GM23338 (cell line): Measurements from ENCODE around the gene FARP1. TPM values are rescaled to one million over a fixed set of nuclear protein-coding genes. Genes with fewer than 3 reads are reported as not detected.
A peak's percentile ranks its signal among the peaks of the same experiment; 100 is the strongest.

Experiments used
- ATAC-seq: fragments of 200-7000 bp; cut with Tn5 transposase; 3 replicates; pipeline ENCODE4 v1.9.1; 2020
- DNase-seq: peaks from one replicate; pipeline ENCODE4 v3.0.0-alpha.2; 2015; ENCODE audit warnings: low spot score
- H2AFZ ChIP-seq: fragments of 200-600 bp; sonication (generic); 2 replicates; pipeline ENCODE4 v1.8.0; 2016; ENCODE audit warnings: antibody characterized with exemption, mild to moderate bottlenecking, moderate library complexity
- H3F3A ChIP-seq: fragments of 200-600 bp; sonication (generic); replicated peaks from 2 replicates; pipeline ENCODE4 v1.8.0; 2017; ENCODE audit warnings: antibody characterized with exemption, mixed run types, low read depth
- H3K27ac ChIP-seq: fragments of 200-600 bp; sonication (generic); 2 replicates; pipeline ENCODE4 v1.6.1; 2016; ENCODE audit warnings: low read depth
- H3K27me3 ChIP-seq: fragments of 200-600 bp; sonication (generic); 2 replicates; pipeline ENCODE4 v1.8.0; 2016; ENCODE audit warnings: mild to moderate bottlenecking, mixed run types, moderate library complexity; ENCODE audit not compliant: insufficient read depth
- H3K36me3 ChIP-seq: fragments of 200-600 bp; sonication (generic); 2 replicates; pipeline ENCODE4 v1.8.0; 2016; ENCODE audit warnings: mild to moderate bottlenecking; ENCODE audit not compliant: insufficient read depth
- H3K4me1 ChIP-seq: fragments of 200-600 bp; sonication (generic); 2 replicates; pipeline ENCODE4 v1.8.0; 2016; ENCODE audit warnings: mild to moderate bottlenecking, moderate library complexity; ENCODE audit not compliant: insufficient read depth
- H3K4me2 ChIP-seq: fragments of 200-600 bp; sonication (generic); 2 replicates; pipeline ENCODE4 v1.7.1; 2017; ENCODE audit warnings: mixed run types
- H3K4me3 ChIP-seq: fragments of 200-600 bp; sonication (generic); 2 replicates; pipeline ENCODE4 v1.6.1; 2016; ENCODE audit warnings: mixed run types
- H3K79me2 ChIP-seq: fragments of 200-600 bp; sonication (generic); replicated peaks from 2 replicates; pipeline ENCODE4 v1.8.0; 2017; ENCODE audit warnings: mild to moderate bottlenecking; ENCODE audit not compliant: insufficient read depth
- H3K9me2 ChIP-seq: fragments of 200-600 bp; sonication (generic); 2 replicates; pipeline ENCODE4 v1.8.0; 2017; ENCODE audit not compliant: insufficient read depth
- H4K20me1 ChIP-seq: fragments of 200-600 bp; sonication (generic); replicated peaks from 2 replicates; pipeline ENCODE4 v1.8.0; 2017; ENCODE audit warnings: mild to moderate bottlenecking; ENCODE audit not compliant: insufficient read depth
- H3K27ac Mint-ChIP-seq: 2 replicates; pipeline ENCODE4 v1.8.0; 2020; ENCODE audit warnings: inconsistent platforms, mild to moderate bottlenecking, moderate library complexity, mixed read lengths
- H3K27me3 Mint-ChIP-seq: 3 replicates; pipeline ENCODE4 v1.8.0; 2022; ENCODE audit warnings: low read depth, mild to moderate bottlenecking, moderate library complexity, mixed read lengths, inconsistent platforms; ENCODE audit not compliant: insufficient read depth, poor library complexity
- H3K36me3 Mint-ChIP-seq: 3 replicates; pipeline ENCODE4 v1.8.0; 2021; ENCODE audit warnings: low read depth, mild to moderate bottlenecking, inconsistent platforms, moderate library complexity, mixed read lengths
- H3K4me1 Mint-ChIP-seq: 3 replicates; pipeline ENCODE4 v1.8.0; 2020; ENCODE audit warnings: mild to moderate bottlenecking, inconsistent platforms, mixed read lengths
- H3K4me3 Mint-ChIP-seq: 3 replicates; pipeline ENCODE4 v1.8.0; 2021; ENCODE audit warnings: moderate library complexity, mild to moderate bottlenecking, inconsistent platforms, mixed read lengths
- H3K9me3 Mint-ChIP-seq: 3 replicates; pipeline ENCODE4 v1.8.0; 2020; ENCODE audit warnings: moderate library complexity, mild to moderate bottlenecking, inconsistent platforms, mixed read lengths
- CREB1 ChIP-seq: fragments of 250-450 bp; sonication (Bioruptor Pico); IDR thresholded peaks from 2 replicates; pipeline ENCODE4 v1.5.0; 2020; ENCODE audit warnings: low read depth, mild to moderate bottlenecking, moderate library complexity
- EZH2 ChIP-seq: fragments of 200-600 bp; sonication (generic); IDR thresholded peaks from one replicate; pipeline ENCODE4 v1.8.0; 2017; ENCODE audit warnings: antibody characterized with exemption, mild to moderate bottlenecking, low read depth; ENCODE audit not compliant: unreplicated experiment
- EZH2phosphoT487 ChIP-seq: fragments of 200-600 bp; sonication (generic); IDR thresholded peaks from one replicate; pipeline ENCODE4 v1.8.1; 2018; ENCODE audit warnings: antibody characterized with exemption; ENCODE audit not compliant: unreplicated experiment
- JUNB ChIP-seq: IDR thresholded peaks from one replicate; pipeline ENCODE4 v1.6.1; 2016; ENCODE audit warnings: antibody characterized with exemption; ENCODE audit not compliant: unreplicated experiment
- NANOG ChIP-seq: IDR thresholded peaks from 2 replicates; pipeline ENCODE4 v1.6.1; 2016; ENCODE audit warnings: antibody characterized with exemption, borderline replicate concordance
- ZNF331 ChIP-seq: fragments of 250-450 bp; sonication (Bioruptor Pico); IDR thresholded peaks from 2 replicates; pipeline ENCODE4 v1.5.0; 2020; ENCODE audit warnings: low read depth, mild to moderate bottlenecking, moderate library complexity
- polyA plus RNA-seq: library from polyadenylated mRNA; unstranded; fragments of >200 nt; fragmentation: Nextera tagmentation; extraction: Ambion mirVana; gene quantifications from 2 replicates; pipeline ENCODE4 v1.2.1, GENCODE V29; 2016
- total RNA-seq: library from RNA; depleted of rRNA; stranded (reverse); fragments of >200 nt; shearing (Covaris generic); gene quantifications from 2 replicates; pipeline ENCODE4 v1.2.3, GENCODE V29; 2014
- TF ChIP-seq, protein P1 (sequence below): fragments of 250-450 bp; sonication (Bioruptor Pico); IDR thresholded peaks from 2 replicates; pipeline ENCODE4 v1.5.0; 2020; ENCODE audit warnings: mild to moderate bottlenecking, moderate library complexity
- TF ChIP-seq, protein P2 (sequence below): IDR thresholded peaks from one replicate; pipeline ENCODE4 v1.6.1; 2018; ENCODE audit warnings: antibody characterized with exemption; ENCODE audit not compliant: unreplicated experiment
- TF ChIP-seq, protein P3 (sequence below), 2 experiments: fragments of 200-600 bp in 1 of 2; sonication (generic) in 1 of 2; conservative IDR thresholded peaks; 2 replicates each; pipeline versions ENCODE4 v1.5.1 to v1.6.1; 2016 to 2017; ENCODE audit warnings: antibody characterized with exemption in 2 of 2, low read depth in 2 of 2, mild to moderate bottlenecking in 2 of 2, moderate library complexity in 1 of 2
- TF ChIP-seq, protein P4 (sequence below): IDR thresholded peaks from 2 replicates; pipeline ENCODE4 v1.6.1; 2016; ENCODE audit warnings: antibody characterized with exemption

FARP1 gene
- total and polyA plus RNA-seq, 2 experiments from 2014 or later: 53.6 to 82.5 TPM

DNA sequence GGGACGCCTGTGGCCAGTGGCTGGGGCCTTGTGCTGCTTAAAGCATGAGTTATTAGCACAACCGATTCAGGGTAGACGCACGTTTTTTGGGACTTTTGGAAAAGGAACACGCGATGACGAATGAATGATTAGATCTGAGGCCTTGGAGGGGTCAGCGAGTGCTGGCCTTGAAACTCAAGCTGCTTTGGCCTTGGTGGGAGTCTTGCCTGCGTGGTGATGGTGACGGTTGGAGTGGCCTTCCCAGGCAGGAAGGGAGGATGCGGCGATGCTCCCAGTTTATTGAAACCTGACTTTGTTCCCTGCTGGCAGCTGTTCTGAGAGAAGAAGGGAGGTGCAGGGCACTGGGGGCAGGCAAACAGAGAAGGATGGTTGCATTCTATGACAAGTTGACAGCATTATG, 97.2 kb downstream of the FARP1 start (continued):
- TF ChIP-seq, protein P1, sequence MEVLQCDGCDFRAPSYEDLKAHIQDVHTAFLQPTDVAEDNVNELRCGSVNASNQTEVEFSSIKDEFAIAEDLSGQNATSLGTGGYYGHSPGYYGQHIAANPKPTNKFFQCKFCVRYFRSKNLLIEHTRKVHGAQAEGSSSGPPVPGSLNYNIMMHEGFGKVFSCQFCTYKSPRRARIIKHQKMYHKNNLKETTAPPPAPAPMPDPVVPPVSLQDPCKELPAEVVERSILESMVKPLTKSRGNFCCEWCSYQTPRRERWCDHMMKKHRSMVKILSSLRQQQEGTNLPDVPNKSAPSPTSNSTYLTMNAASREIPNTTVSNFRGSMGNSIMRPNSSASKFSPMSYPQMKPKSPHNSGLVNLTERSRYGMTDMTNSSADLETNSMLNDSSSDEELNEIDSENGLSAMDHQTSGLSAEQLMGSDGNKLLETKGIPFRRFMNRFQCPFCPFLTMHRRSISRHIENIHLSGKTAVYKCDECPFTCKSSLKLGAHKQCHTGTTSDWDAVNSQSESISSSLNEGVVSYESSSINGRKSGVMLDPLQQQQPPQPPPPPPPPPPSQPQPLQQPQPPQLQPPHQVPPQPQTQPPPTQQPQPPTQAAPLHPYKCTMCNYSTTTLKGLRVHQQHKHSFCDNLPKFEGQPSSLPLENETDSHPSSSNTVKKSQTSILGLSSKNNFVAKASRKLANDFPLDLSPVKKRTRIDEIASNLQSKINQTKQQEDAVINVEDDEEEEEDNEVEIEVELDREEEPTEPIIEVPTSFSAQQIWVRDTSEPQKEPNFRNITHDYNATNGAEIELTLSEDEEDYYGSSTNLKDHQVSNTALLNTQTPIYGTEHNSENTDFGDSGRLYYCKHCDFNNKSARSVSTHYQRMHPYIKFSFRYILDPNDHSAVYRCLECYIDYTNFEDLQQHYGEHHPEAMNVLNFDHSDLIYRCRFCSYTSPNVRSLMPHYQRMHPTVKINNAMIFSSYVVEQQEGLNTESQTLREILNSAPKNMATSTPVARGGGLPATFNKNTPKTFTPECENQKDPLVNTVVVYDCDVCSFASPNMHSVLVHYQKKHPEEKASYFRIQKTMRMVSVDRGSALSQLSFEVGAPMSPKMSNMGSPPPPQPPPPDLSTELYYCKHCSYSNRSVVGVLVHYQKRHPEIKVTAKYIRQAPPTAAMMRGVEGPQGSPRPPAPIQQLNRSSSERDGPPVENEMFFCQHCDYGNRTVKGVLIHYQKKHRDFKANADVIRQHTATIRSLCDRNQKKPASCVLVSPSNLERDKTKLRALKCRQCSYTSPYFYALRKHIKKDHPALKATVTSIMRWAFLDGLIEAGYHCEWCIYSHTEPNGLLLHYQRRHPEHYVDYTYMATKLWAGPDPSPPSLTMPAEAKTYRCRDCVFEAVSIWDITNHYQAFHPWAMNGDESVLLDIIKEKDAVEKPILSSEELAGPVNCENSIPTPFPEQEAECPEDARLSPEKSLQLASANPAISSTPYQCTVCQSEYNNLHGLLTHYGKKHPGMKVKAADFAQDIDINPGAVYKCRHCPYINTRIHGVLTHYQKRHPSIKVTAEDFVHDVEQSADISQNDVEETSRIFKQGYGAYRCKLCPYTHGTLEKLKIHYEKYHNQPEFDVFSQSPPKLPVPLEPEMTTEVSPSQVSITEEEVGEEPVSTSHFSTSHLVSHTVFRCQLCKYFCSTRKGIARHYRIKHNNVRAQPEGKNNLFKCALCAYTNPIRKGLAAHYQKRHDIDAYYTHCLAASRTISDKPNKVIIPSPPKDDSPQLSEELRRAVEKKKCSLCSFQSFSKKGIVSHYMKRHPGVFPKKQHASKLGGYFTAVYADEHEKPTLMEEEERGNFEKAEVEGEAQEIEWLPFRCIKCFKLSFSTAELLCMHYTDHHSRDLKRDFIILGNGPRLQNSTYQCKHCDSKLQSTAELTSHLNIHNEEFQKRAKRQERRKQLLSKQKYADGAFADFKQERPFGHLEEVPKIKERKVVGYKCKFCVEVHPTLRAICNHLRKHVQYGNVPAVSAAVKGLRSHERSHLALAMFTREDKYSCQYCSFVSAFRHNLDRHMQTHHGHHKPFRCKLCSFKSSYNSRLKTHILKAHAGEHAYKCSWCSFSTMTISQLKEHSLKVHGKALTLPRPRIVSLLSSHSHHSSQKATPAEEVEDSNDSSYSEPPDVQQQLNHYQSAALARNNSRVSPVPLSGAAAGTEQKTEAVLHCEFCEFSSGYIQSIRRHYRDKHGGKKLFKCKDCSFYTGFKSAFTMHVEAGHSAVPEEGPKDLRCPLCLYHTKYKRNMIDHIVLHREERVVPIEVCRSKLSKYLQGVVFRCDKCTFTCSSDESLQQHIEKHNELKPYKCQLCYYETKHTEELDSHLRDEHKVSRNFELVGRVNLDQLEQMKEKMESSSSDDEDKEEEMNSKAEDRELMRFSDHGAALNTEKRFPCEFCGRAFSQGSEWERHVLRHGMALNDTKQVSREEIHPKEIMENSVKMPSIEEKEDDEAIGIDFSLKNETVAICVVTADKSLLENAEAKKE: no peak
- TF ChIP-seq NANOG (no peak), EZH2phosphoT487 (no peak)
- TF ChIP-seq, protein P2, sequence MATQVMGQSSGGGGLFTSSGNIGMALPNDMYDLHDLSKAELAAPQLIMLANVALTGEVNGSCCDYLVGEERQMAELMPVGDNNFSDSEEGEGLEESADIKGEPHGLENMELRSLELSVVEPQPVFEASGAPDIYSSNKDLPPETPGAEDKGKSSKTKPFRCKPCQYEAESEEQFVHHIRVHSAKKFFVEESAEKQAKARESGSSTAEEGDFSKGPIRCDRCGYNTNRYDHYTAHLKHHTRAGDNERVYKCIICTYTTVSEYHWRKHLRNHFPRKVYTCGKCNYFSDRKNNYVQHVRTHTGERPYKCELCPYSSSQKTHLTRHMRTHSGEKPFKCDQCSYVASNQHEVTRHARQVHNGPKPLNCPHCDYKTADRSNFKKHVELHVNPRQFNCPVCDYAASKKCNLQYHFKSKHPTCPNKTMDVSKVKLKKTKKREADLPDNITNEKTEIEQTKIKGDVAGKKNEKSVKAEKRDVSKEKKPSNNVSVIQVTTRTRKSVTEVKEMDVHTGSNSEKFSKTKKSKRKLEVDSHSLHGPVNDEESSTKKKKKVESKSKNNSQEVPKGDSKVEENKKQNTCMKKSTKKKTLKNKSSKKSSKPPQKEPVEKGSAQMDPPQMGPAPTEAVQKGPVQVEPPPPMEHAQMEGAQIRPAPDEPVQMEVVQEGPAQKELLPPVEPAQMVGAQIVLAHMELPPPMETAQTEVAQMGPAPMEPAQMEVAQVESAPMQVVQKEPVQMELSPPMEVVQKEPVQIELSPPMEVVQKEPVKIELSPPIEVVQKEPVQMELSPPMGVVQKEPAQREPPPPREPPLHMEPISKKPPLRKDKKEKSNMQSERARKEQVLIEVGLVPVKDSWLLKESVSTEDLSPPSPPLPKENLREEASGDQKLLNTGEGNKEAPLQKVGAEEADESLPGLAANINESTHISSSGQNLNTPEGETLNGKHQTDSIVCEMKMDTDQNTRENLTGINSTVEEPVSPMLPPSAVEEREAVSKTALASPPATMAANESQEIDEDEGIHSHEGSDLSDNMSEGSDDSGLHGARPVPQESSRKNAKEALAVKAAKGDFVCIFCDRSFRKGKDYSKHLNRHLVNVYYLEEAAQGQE: no peak

DNA sequence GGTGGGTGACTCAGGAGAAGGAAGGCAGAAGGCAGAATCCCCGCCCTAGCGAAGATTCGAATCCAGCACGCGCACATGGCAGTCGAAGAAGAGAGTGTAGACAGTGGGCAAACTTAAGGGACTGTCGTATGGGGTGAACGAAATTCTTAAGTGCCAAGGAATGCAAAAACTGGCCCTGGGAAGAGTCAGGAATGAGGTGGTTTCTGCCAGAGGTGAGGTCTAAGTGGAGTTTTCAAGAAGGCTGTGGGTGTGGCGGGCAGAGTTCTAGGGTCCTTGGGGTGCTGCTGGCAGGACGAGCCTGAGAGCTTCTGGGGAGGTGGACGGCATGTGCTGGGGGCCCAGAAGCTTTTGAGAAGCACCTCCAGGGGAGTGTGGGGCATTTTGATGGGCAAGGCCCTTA, 98.1 kb downstream of the FARP1 start:
- TF ChIP-seq, protein P3, sequence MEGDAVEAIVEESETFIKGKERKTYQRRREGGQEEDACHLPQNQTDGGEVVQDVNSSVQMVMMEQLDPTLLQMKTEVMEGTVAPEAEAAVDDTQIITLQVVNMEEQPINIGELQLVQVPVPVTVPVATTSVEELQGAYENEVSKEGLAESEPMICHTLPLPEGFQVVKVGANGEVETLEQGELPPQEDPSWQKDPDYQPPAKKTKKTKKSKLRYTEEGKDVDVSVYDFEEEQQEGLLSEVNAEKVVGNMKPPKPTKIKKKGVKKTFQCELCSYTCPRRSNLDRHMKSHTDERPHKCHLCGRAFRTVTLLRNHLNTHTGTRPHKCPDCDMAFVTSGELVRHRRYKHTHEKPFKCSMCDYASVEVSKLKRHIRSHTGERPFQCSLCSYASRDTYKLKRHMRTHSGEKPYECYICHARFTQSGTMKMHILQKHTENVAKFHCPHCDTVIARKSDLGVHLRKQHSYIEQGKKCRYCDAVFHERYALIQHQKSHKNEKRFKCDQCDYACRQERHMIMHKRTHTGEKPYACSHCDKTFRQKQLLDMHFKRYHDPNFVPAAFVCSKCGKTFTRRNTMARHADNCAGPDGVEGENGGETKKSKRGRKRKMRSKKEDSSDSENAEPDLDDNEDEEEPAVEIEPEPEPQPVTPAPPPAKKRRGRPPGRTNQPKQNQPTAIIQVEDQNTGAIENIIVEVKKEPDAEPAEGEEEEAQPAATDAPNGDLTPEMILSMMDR (conservative IDR thresholded peaks at IDR 0.05; ENCODE audit: low read depth in 2 of 2): no peak
- no peak for TF ChIP-seq EZH2
- no peak for TF ChIP-seq EZH2phosphoT487
- no peak for TF ChIP-seq ZNF331 (CRISPR knock-in tag)
- TF ChIP-seq CREB1: no peak
- TF ChIP-seq, protein P4, sequence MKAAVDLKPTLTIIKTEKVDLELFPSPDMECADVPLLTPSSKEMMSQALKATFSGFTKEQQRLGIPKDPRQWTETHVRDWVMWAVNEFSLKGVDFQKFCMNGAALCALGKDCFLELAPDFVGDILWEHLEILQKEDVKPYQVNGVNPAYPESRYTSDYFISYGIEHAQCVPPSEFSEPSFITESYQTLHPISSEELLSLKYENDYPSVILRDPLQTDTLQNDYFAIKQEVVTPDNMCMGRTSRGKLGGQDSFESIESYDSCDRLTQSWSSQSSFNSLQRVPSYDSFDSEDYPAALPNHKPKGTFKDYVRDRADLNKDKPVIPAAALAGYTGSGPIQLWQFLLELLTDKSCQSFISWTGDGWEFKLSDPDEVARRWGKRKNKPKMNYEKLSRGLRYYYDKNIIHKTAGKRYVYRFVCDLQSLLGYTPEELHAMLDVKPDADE: no peak
- TF ChIP-seq JUNB: no peak
- H3K9me2 ChIP-seq: no peaks in the 10 kb centered on the region
- H3K4me2 ChIP-seq: no peak overlapping the region
- no peaks in the 10 kb centered on the region for H3K36me3 ChIP-seq
- 0 out of 2 replicates have a peak overlapping the region, but pooled peaks have one; percentile 22 for H3K27ac ChIP-seq
- H3K27me3 ChIP-seq: no peaks in the 10 kb centered on the region
- H2AFZ ChIP-seq: no peak overlapping the region
- Mint-ChIP-seq H3K4me1 (peaks cover 37% of the 10 kb centered on the region), H3K27me3 (peaks cover 13% of the 10 kb centered on the region), H3K9me3 (no peaks in the 10 kb centered on the region), H3K27ac (no peak overlapping the region), H3K4me3 (no peak overlapping the region), H3K36me3 (no peaks in the 10 kb centered on the region; the same call in 2 of the 3 replicates)
- peaks cover 11% of the 10 kb centered on the region for H3K4me1 ChIP-seq
- ATAC-seq (no peak), DNase-seq (no peak)
- H3K4me3 ChIP-seq: no peak overlapping the region
- H4K20me1 ChIP-seq: no peaks in the 10 kb centered on the region
- H3F3A ChIP-seq: no peaks in the 10 kb centered on the region
- H3K79me2 ChIP-seq: peaks cover 65% of the 10 kb centered on the region
